Measurements from ENCODE around the gene DNAJC4. TPM values are rescaled to one million over a fixed set of nuclear protein-coding genes. Genes with fewer than 3 reads are reported as not detected.

Gene DNAJC4
- total RNA-seq, 4 donors from 2014 or later: 13.8 to 30.0 (median 18.9) TPM

DNA sequence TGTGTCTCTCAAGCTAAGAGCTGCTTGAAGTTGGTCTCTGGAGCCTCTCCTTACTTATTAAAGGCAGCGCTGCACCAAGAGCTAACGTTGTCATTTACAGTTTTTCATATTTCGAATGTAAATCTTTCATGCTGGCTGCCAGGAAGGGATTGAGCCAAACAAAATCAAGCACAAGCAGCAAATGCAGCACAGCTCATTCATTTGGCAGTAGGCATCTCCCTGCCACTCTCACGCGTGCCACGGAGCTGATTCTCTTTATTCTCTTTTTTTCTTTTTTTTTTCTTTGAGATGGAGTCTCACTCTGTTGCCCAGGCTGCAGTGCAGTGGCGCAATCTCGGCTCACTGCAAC, 2.6 kb downstream of the DNAJC4 start:
- intact Hi-C loops (cut with DNase I; ENCODE audit: low total_unique reads) (no loop called here), in situ Hi-C loops (cut with MboI; ENCODE audit: low sequenced_read_pairs in 4 of 4) (no loop called here)
- H3K4me3 ChIP-seq: no peak overlapping the region
- ATAC-seq: no peak
- H3K9me3 ChIP-seq: no peaks in the 10 kb centered on the region
- no peaks in the 10 kb centered on the region for H3K27me3 ChIP-seq
- no peak for DNase-seq
- TF ChIP-seq POLR2A (IDR thresholded peaks at IDR 0.05): no peak
- TF ChIP-seq, protein P1, sequence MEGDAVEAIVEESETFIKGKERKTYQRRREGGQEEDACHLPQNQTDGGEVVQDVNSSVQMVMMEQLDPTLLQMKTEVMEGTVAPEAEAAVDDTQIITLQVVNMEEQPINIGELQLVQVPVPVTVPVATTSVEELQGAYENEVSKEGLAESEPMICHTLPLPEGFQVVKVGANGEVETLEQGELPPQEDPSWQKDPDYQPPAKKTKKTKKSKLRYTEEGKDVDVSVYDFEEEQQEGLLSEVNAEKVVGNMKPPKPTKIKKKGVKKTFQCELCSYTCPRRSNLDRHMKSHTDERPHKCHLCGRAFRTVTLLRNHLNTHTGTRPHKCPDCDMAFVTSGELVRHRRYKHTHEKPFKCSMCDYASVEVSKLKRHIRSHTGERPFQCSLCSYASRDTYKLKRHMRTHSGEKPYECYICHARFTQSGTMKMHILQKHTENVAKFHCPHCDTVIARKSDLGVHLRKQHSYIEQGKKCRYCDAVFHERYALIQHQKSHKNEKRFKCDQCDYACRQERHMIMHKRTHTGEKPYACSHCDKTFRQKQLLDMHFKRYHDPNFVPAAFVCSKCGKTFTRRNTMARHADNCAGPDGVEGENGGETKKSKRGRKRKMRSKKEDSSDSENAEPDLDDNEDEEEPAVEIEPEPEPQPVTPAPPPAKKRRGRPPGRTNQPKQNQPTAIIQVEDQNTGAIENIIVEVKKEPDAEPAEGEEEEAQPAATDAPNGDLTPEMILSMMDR (IDR thresholded peaks at IDR 0.05 in 4 of 5, conservative IDR thresholded peaks at IDR 0.05 in 1 of 5): no peak
- H3K36me3 ChIP-seq: no peaks in the 10 kb centered on the region
- peaks cover 28 to 30% of the 10 kb centered on the region in 2 donors for H3K4me1 ChIP-seq
- peak overlapping the region in 1 of 4 donors; percentile 85 for H3K27ac ChIP-seq

DNA sequence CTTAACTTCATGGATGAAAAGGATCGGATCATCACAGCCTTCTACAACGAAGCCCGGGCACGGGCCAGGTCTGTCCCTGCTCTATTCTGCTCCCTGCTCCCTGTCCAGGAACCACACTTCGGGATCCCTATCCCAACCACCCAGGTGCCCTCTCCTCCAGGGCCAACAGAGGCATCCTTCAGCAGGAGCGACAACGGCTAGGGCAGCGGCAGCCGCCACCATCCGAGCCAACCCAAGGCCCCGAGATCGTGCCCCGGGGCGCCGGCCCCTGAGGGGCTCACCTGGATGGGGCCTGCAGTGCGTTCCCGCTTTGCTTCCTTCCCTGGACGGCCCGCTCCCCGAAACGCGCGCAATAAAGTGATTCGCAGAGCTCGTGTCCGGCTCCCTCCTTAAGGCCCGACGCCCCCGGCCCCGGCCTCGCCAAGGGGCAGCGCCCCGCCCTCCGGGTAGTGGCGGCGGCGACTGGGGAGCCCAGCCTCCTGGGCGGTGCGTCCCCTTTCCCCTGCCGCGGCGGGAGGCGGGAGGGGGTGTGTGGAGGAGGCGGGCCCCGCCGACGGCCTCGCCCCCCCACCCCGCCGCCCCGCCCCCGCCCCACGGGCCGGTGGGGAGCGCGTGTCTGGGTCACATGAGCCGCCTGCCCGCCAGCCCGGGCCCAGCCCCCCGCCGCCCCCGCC, 3.7 kb downstream of the DNAJC4 start, which contains the start of gene VEGFB:
Gene VEGFB, plus strand, starts transcription at position 672 of the 674 bp plus-strand sequence. CDS start 250 bp downstream, outside the sequence.
- ATAC-seq (peak; percentile 46 to 58), DNase-seq (peak; percentile 54 to 66)
- intact Hi-C loops (cut with DNase I; ENCODE audit: low total_unique reads) (no loop called here), in situ Hi-C loops (cut with MboI; ENCODE audit: low sequenced_read_pairs in 4 of 4) (no loop called here)
- no peaks in the 10 kb centered on the region for H3K27me3 ChIP-seq
- H3K9me3 ChIP-seq: no peaks in the 10 kb centered on the region
- peak within 1 kb of the TSS; percentile 62 to 73 (median 68) for H3K4me3 ChIP-seq
- H3K4me1 ChIP-seq: peaks cover 26% of the 10 kb centered on the region in 2 donors
- peaks cover 0 to 5% of the 10 kb centered on the region in 2 donors for H3K36me3 ChIP-seq
- peak within 1 kb of the TSS; percentile 87 to 90 (median 88) for H3K27ac ChIP-seq
- TF ChIP-seq POLR2A (IDR thresholded peaks at IDR 0.05): peak; percentile 29 to 40
- TF ChIP-seq, protein P1 (IDR thresholded peaks at IDR 0.05 in 4 of 5, conservative IDR thresholded peaks at IDR 0.05 in 1 of 5): no peak

DNA sequence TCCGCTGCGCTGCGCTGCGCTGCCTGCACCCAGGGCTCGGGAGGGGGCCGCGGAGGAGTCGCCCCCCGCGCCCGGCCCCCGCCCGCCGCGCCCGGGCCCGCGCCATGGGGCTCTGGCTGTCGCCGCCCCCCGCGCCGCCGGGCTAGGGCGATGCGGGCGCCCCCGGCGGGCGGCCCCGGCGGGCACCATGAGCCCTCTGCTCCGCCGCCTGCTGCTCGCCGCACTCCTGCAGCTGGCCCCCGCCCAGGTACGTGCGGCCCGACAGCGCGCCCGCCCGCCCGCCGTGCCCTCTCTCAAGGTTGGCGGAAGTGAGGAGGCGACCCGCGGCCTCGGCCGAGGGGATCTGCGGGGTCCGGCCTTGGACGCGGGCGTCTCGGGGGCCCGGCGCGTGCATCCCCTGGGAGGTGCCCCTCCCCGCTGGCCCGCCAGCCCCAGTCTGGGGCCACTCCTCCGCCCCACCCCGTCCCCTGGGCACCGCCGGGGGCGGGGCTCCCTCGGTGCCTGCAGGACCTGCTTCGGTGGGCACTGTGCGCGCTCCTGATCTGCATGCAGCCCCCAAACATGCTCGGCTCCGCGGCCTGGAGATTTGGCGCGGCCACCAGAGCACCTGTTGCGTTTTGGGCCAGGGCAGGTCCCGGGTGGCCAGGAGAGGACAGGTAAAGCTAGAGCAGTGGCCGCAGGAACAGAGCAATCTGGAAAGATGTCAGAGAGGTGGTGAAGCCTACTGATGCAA, 4.5 kb downstream of the DNAJC4 start:
- Histone ChIP-seq H3K27ac (peak overlapping the region; percentile 83 to 90 (median 88)), H3K36me3 (peaks cover 0 to 5% of the 10 kb centered on the region in 2 donors), H3K4me1 (peaks cover 21 to 23% of the 10 kb centered on the region in 2 donors), H3K4me3 (peak overlapping the region; percentile 60 to 73 (median 68)), H3K27me3 (no peaks in the 10 kb centered on the region), H3K9me3 (no peaks in the 10 kb centered on the region)
- ATAC-seq (peak; percentile 28 to 47), DNase-seq (peak in 1 of 2 donors; percentile 56)
- TF ChIP-seq, protein P1 (IDR thresholded peaks at IDR 0.05 in 4 of 5, conservative IDR thresholded peaks at IDR 0.05 in 1 of 5): no peak
- peak; percentile 72 to 74 for TF ChIP-seq POLR2A (IDR thresholded peaks at IDR 0.05)
- in situ Hi-C loops (cut with MboI; ENCODE audit: low sequenced_read_pairs in 4 of 4) (no loop called here), intact Hi-C loops (cut with DNase I; ENCODE audit: low total_unique reads) (no loop called here)

DNA sequence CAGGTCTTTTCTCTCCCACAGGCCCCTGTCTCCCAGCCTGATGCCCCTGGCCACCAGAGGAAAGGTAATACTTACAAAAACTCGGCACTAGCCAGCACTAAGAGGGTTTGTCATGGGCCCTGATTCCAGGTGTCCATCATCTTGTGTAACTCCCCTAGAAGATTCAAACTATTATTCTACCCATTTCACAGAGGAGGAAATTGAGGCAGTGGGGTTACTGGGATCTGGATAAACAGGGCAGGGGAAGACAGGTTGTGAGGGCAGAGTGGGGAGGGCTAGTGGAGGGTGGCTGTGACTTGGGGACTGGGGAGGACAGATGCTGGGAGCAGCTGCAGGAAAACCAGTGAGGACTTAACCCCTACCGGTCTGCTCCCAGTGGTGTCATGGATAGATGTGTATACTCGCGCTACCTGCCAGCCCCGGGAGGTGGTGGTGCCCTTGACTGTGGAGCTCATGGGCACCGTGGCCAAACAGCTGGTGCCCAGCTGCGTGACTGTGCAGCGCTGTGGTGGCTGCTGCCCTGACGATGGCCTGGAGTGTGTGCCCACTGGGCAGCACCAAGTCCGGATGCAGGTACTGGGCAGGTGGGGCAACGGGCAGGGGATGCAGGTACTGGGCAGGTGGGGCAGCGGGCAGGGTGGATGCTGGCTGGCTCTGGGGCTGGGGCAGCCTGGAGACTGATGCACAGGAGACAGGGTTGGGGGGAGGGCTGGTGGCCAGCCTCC, 5.3 kb downstream of the DNAJC4 start:
- DNase-seq: no peak
- peaks cover 0 to 5% of the 10 kb centered on the region in 2 donors for H3K36me3 ChIP-seq
- H3K27me3 ChIP-seq: no peaks in the 10 kb centered on the region
- no peak for ATAC-seq
- no peak for TF ChIP-seq POLR2A (IDR thresholded peaks at IDR 0.05)
- TF ChIP-seq, protein P1 (IDR thresholded peaks at IDR 0.05 in 4 of 5, conservative IDR thresholded peaks at IDR 0.05 in 1 of 5): no peak
- in situ Hi-C loops (cut with MboI; ENCODE audit: low sequenced_read_pairs in 4 of 4) (no loop called here), intact Hi-C loops (cut with DNase I; ENCODE audit: low total_unique reads) (no loop called here)
- H3K4me3 ChIP-seq: peak overlapping the region; percentile 60 to 73 (median 68)
- H3K4me1 ChIP-seq: peaks cover 26% of the 10 kb centered on the region in 2 donors
- peak overlapping the region; percentile 83 to 90 (median 88) for H3K27ac ChIP-seq
- H3K9me3 ChIP-seq: no peaks in the 10 kb centered on the region
